Ishikawa (cell line): ENCODE data around the gene FSHR.

Experiments used
- CREB1 ChIP-seq: IDR thresholded peaks from 2 replicates; pipeline ENCODE4 v1.6.1; 2012; ENCODE audit warnings: low read depth
- FOXM1 ChIP-seq: IDR thresholded peaks from 2 replicates; pipeline ENCODE4 v1.6.1; 2012; ENCODE audit warnings: low read depth, borderline replicate concordance
- NFIC ChIP-seq: IDR thresholded peaks from 2 replicates; pipeline ENCODE4 v1.6.1; 2012
- RAD21 ChIP-seq: IDR thresholded peaks from 2 replicates; pipeline ENCODE4 v1.6.1; 2012; ENCODE audit warnings: low read depth
- REST ChIP-seq: IDR thresholded peaks from 2 replicates; pipeline ENCODE4 v1.6.1; 2012; ENCODE audit warnings: low read depth, mild to moderate bottlenecking
- TCF12 ChIP-seq: IDR thresholded peaks from 2 replicates; pipeline ENCODE4 v1.6.1; 2012; ENCODE audit warnings: low read depth

- no peak for TF ChIP-seq REST
- TF ChIP-seq FOXM1 = no peak
- TF ChIP-seq RAD21 = no peak
- no peak for TF ChIP-seq CREB1
- no peak for TF ChIP-seq TCF12
- no peak for TF ChIP-seq NFIC
Measured at GRCh38 chr2:49152824-49153223, 1.5 kb downstream of the FSHR start.
